NCI-H82 (cell line): ENCODE data around the gene CSMD2.

Experiments
- DNase-seq: peaks from one replicate; lab custom pipeline; 2025; lab: John Stamatoyannopoulos, UW

CSMD2 gene

GRCh38 chr1:33854091-33854490, 310.9 kb downstream of the CSMD2 start:
- no peak for DNase-seq

GRCh38 chr1:33853431-33853830, 311.6 kb downstream of the CSMD2 start:
- DNase-seq, result no peak

- no peak for DNase-seq
Measured at GRCh38 chr1:33852711-33853110, 312.3 kb downstream of the CSMD2 start.

GRCh38 chr1:33850481-33850880, 314.5 kb downstream of the CSMD2 start:
- no peak for DNase-seq

GRCh38 chr1:33849211-33849610, 315.8 kb downstream of the CSMD2 start:
- no peak for DNase-seq

GRCh38 chr1:33848205-33848937, 316.7 kb downstream of the CSMD2 start:
- no peak for DNase-seq

GRCh38 chr1:33846861-33847260, 318.2 kb downstream of the CSMD2 start:
- no peak for DNase-seq

- DNase-seq, result no peak
Measured at GRCh38 chr1:33844166-33844565, 320.9 kb downstream of the CSMD2 start.

GRCh38 chr1:33842348-33842747, 322.7 kb downstream of the CSMD2 start:
- peak; percentile 10 for DNase-seq

- no peak for DNase-seq
Measured at GRCh38 chr1:33841494-33841893, 323.5 kb downstream of the CSMD2 start.

- no peak for DNase-seq
Measured at GRCh38 chr1:33837635-33838034, 327.4 kb downstream of the CSMD2 start.

GRCh38 chr1:33836911-33837310, 328.1 kb downstream of the CSMD2 start:
- no peak for DNase-seq

GRCh38 chr1:33828654-33829053, 336.4 kb downstream of the CSMD2 start:
- DNase-seq, result no peak

GRCh38 chr1:33828059-33828458, 337.0 kb downstream of the CSMD2 start:
- no peak for DNase-seq

- DNase-seq, result no peak
Measured at GRCh38 chr1:33826711-33827110, 338.3 kb downstream of the CSMD2 start.

GRCh38 chr1:33826311-33826710, 338.7 kb downstream of the CSMD2 start:
- peak; percentile 7 for DNase-seq

GRCh38 chr1:33825506-33825905, 339.5 kb downstream of the CSMD2 start:
- no peak for DNase-seq

GRCh38 chr1:33824971-33825370, 340.1 kb downstream of the CSMD2 start:
- no peak for DNase-seq

- no peak for DNase-seq
Measured at GRCh38 chr1:33824321-33824720, 340.7 kb downstream of the CSMD2 start.

GRCh38 chr1:33823830-33824229, 341.2 kb downstream of the CSMD2 start:
- DNase-seq, result no peak

GRCh38 chr1:33823401-33823800, 341.6 kb downstream of the CSMD2 start:
- DNase-seq, result no peak

- no peak for DNase-seq
Measured at GRCh38 chr1:33822396-33822795, 342.6 kb downstream of the CSMD2 start.

- no peak for DNase-seq
Measured at GRCh38 chr1:33821291-33821690, 343.7 kb downstream of the CSMD2 start.

- DNase-seq, result no peak
Measured at GRCh38 chr1:33820804-33821203, 344.2 kb downstream of the CSMD2 start.
